HL-60 (cell line): ENCODE results near the gene MYO3B.

ENCODE experiments used
- DNase-seq, 2 experiments: peaks; one replicate each; pipeline ENCODE4 v3.0.0-alpha.2; 2010 to 2020; ENCODE audit warnings: low read depth in 1 of 2, low spot score in 1 of 2
- H3K27ac ChIP-seq: fragments of 250-450 bp; sonication (Bioruptor Pico); replicated peaks from 2 replicates; pipeline ENCODE4 v1.5.1; 2020; ENCODE audit warnings: mild to moderate bottlenecking, moderate library complexity
- H3K27me3 ChIP-seq: fragments of 250-450 bp; sonication (Bioruptor Pico); 2 replicates; pipeline ENCODE4 v1.5.1; 2021; ENCODE audit warnings: mild to moderate bottlenecking, moderate library complexity; ENCODE audit not compliant: insufficient read depth, poor library complexity, severe bottlenecking
- H3K4me3 ChIP-seq: replicated peaks from 2 replicates; pipeline ENCODE4 v1.5.1; 2011; ENCODE audit warnings: mild to moderate bottlenecking, control low read depth, low read length; ENCODE audit not compliant: insufficient read depth
- GABPA ChIP-seq: IDR thresholded peaks from 2 replicates; pipeline ENCODE4 v1.6.1; 2012; ENCODE audit warnings: low read depth
- POLR2AphosphoS5 ChIP-seq: IDR thresholded peaks from 2 replicates; pipeline ENCODE4 v1.6.1; 2012; ENCODE audit warnings: low read depth
- SPI1 ChIP-seq: IDR thresholded peaks from 2 replicates; pipeline ENCODE4 v1.6.1; 2012; ENCODE audit warnings: low read depth, mild to moderate bottlenecking, borderline replicate concordance
- TF ChIP-seq, protein P1 (sequence below): IDR thresholded peaks from 2 replicates; pipeline ENCODE4 v1.6.1; 2012; ENCODE audit warnings: low read depth; ENCODE audit not compliant: insufficient replicate concordance
- TF ChIP-seq, protein P2 (sequence below): IDR thresholded peaks from one replicate; pipeline ENCODE4 v1.5.1; 2011; ENCODE audit warnings: low read length, control low read depth, inconsistent platforms; ENCODE audit not compliant: insufficient read depth

The MYO3B gene

DNA sequence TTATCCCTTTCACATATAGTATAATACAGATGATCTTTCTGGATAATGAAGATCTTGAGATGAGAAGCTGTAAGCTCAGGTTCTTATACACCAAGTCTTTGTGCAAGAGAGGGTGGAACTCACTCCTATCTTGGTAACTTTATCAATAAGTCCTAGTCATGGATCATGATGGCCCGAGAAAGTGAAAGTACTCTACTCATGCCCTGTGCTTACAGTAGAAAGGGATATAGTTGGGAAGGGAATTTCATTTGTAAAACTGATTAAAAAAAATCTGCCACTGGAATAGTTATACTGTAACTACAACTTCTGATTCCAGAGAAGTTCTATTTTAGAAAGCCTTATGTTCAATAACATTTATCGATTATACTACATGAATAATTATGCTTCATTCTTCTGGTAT is 51.8 kb downstream of the MYO3B start:
- Histone ChIP-seq H3K27me3 (peaks cover 3% of the 10 kb centered on the region), H3K4me3 (no peak overlapping the region), H3K27ac (no peak overlapping the region)
- no peak for DNase-seq
- TF ChIP-seq, protein P1, sequence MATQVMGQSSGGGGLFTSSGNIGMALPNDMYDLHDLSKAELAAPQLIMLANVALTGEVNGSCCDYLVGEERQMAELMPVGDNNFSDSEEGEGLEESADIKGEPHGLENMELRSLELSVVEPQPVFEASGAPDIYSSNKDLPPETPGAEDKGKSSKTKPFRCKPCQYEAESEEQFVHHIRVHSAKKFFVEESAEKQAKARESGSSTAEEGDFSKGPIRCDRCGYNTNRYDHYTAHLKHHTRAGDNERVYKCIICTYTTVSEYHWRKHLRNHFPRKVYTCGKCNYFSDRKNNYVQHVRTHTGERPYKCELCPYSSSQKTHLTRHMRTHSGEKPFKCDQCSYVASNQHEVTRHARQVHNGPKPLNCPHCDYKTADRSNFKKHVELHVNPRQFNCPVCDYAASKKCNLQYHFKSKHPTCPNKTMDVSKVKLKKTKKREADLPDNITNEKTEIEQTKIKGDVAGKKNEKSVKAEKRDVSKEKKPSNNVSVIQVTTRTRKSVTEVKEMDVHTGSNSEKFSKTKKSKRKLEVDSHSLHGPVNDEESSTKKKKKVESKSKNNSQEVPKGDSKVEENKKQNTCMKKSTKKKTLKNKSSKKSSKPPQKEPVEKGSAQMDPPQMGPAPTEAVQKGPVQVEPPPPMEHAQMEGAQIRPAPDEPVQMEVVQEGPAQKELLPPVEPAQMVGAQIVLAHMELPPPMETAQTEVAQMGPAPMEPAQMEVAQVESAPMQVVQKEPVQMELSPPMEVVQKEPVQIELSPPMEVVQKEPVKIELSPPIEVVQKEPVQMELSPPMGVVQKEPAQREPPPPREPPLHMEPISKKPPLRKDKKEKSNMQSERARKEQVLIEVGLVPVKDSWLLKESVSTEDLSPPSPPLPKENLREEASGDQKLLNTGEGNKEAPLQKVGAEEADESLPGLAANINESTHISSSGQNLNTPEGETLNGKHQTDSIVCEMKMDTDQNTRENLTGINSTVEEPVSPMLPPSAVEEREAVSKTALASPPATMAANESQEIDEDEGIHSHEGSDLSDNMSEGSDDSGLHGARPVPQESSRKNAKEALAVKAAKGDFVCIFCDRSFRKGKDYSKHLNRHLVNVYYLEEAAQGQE: no peak
- TF ChIP-seq GABPA (no peak), SPI1 (no peak), POLR2AphosphoS5 (no peak)
- TF ChIP-seq, protein P2, sequence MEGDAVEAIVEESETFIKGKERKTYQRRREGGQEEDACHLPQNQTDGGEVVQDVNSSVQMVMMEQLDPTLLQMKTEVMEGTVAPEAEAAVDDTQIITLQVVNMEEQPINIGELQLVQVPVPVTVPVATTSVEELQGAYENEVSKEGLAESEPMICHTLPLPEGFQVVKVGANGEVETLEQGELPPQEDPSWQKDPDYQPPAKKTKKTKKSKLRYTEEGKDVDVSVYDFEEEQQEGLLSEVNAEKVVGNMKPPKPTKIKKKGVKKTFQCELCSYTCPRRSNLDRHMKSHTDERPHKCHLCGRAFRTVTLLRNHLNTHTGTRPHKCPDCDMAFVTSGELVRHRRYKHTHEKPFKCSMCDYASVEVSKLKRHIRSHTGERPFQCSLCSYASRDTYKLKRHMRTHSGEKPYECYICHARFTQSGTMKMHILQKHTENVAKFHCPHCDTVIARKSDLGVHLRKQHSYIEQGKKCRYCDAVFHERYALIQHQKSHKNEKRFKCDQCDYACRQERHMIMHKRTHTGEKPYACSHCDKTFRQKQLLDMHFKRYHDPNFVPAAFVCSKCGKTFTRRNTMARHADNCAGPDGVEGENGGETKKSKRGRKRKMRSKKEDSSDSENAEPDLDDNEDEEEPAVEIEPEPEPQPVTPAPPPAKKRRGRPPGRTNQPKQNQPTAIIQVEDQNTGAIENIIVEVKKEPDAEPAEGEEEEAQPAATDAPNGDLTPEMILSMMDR: no peak

DNA sequence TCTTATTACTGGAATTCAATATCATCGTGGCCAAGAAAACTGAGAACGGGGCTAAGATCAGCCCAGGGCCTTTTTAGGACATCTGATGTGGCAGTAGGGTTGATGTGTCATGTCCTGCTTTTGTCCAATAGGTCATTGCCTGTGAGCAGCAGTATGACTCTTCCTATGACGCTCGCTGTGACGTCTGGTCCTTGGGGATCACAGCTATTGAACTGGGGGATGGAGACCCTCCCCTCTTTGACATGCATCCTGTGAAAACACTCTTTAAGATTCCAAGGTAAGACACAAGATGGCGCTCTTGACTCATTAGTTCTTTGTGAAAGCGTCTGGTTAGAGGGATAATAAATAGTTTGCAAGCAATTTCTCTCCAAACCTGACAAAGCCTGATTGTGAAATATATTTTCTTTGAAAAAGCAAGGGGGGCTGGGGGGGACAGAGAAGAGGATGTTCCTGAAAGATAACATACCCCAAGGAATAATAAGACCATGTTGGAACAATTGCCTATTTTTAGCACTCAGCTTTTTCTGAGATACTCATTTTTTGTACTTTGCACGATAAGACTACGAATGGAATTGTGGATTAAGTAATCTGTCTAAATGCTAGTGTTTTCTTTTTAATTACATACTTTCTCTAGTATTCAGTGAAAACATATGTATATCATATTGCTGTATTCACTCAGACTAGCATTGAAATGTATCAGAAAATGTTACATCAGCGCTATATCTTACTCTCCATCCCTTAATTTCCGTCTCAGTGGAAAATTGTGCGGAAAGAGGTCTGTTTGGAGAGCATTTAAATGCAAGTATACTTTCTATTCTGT is 58.1 kb downstream of the MYO3B start:
- Histone ChIP-seq H3K27me3 (peaks cover 20% of the 10 kb centered on the region), H3K4me3 (no peak overlapping the region), H3K27ac (no peak overlapping the region)
- DNase-seq: peak in 1 of 2 experiments; percentile 36
- TF ChIP-seq, protein P2: peak; percentile 18
- no peak for TF ChIP-seq POLR2AphosphoS5

DNA sequence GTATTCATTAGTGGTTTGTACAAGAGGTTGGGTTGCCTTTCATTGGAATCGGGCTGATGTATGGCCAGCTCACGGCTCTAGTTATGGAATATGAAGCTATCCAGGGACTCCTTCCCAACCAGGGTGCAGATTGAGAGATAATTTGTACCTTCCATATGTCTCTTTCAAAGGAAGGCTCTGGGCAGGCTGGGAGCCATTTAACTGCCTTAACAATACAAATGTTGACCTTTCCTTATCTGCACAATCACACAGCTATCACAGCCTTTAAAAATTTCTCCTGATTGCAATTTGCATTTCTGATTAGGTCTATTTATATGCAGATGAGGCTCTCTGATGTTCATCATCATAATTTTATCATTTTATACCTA is 58.7 kb downstream of the MYO3B start:
- Histone ChIP-seq H3K4me3 (no peak overlapping the region), H3K27ac (no peak overlapping the region), H3K27me3 (peaks cover 20% of the 10 kb centered on the region)
- TF ChIP-seq SPI1 (no peak), POLR2AphosphoS5 (no peak), GABPA (no peak)
- TF ChIP-seq, protein P2: no peak
- TF ChIP-seq, protein P1: no peak
- DNase-seq: no peak
